ENCODE results near the gene SHKBP1. TPM values are rescaled to one million over a fixed set of nuclear protein-coding genes. Genes with fewer than 3 reads are reported as not detected.

Gene SHKBP1
- total RNA-seq, 3 donors from 2014 or later, result 25.8 to 42.9 (median 34.1) TPM

GRCh38 chr19:40604171-40604646 lies 27.5 kb downstream of the SHKBP1 start:
- peak overlapping the region; percentile 48 to 70 (median 59) for H3K4me3 ChIP-seq
- intact Hi-C loops (cut with DNase I; ENCODE audit: low total_unique reads), result no loop called here
- DNase-seq (ENCODE audit: low spot score in 2 of 2), result no peak
- H3K36me3 ChIP-seq, result no peaks in the 10 kb centered on the region
- H3K9me3 ChIP-seq, result no peaks in the 10 kb centered on the region
- peak overlapping the region; percentile 89 for H3K27ac ChIP-seq
- H3K27me3 ChIP-seq, result peaks cover 0 to 2% of the 10 kb centered on the region in 2 donors
- no peak for TF ChIP-seq POLR2AphosphoS5 (IDR thresholded peaks at IDR 0.05)
- no peak for TF ChIP-seq CTCF (IDR thresholded peaks at IDR 0.05)
- TF ChIP-seq POLR2A (IDR thresholded peaks at IDR 0.05), result no peak
- peaks cover 15 to 17% of the 10 kb centered on the region in 2 donors for H3K4me1 ChIP-seq

GRCh38 chr19:40604647-40605215 lies 28.1 kb downstream of the SHKBP1 start:
- Histone ChIP-seq H3K27me3 (no peaks in the 10 kb centered on the region), H3K4me3 (peak overlapping the region; percentile 38 to 70 (median 59)), H3K36me3 (no peaks in the 10 kb centered on the region), H3K27ac (peak overlapping the region; percentile 86 to 89), H3K4me1 (peaks cover 15 to 17% of the 10 kb centered on the region in 2 donors), H3K9me3 (no peaks in the 10 kb centered on the region)
- intact Hi-C loops (cut with DNase I; ENCODE audit: low total_unique reads), result no loop called here
- no peak for TF ChIP-seq CTCF (IDR thresholded peaks at IDR 0.05)
- no peak for TF ChIP-seq POLR2AphosphoS5 (IDR thresholded peaks at IDR 0.05)
- TF ChIP-seq POLR2A (IDR thresholded peaks at IDR 0.05), result no peak
- no peak for DNase-seq (ENCODE audit: low spot score in 2 of 2)

GRCh38 chr19:40605216-40605971 lies 28.7 kb downstream of the SHKBP1 start:
- peak; percentile 82 to 83 for DNase-seq (ENCODE audit: low spot score in 2 of 2)
- H3K27me3 ChIP-seq, result no peaks in the 10 kb centered on the region
- H3K9me3 ChIP-seq, result no peaks in the 10 kb centered on the region
- H3K4me3 ChIP-seq, result peak overlapping the region; percentile 38 to 70 (median 59)
- TF ChIP-seq CTCF (IDR thresholded peaks at IDR 0.05) (no peak), POLR2A (IDR thresholded peaks at IDR 0.05) (peak; percentile 19), POLR2AphosphoS5 (IDR thresholded peaks at IDR 0.05) (peak in 2 of 3 donors; percentile 27 to 36)
- intact Hi-C loops (cut with DNase I; ENCODE audit: low total_unique reads), result no loop called here
- H3K36me3 ChIP-seq, result no peaks in the 10 kb centered on the region
- H3K27ac ChIP-seq, result peak overlapping the region; percentile 86 to 89
- H3K4me1 ChIP-seq, result peaks cover 15 to 17% of the 10 kb centered on the region in 2 donors

GRCh38 chr19:40607311-40608239 lies 30.9 kb downstream of the SHKBP1 start:
- no peak for DNase-seq (ENCODE audit: low spot score in 2 of 2)
- H3K36me3 ChIP-seq, result no peaks in the 10 kb centered on the region
- peaks cover 8 to 11% of the 10 kb centered on the region in 2 donors for H3K4me1 ChIP-seq
- no peaks in the 10 kb centered on the region for H3K27me3 ChIP-seq
- peak in 2 of 3 donors; percentile 26 to 32 for TF ChIP-seq POLR2AphosphoS5 (IDR thresholded peaks at IDR 0.05)
- TF ChIP-seq CTCF (IDR thresholded peaks at IDR 0.05), result no peak
- H3K27ac ChIP-seq, result peak overlapping the region; percentile 13 to 50
- intact Hi-C loops (cut with DNase I; ENCODE audit: low total_unique reads), result no loop called here
- H3K9me3 ChIP-seq, result no peaks in the 10 kb centered on the region
- H3K4me3 ChIP-seq, result no peak overlapping the region
